HG03045 (cell line): ENCODE measurements around the gene IL18BP.

Experiments used
- ATAC-seq: cut with Tn5 transposase; IDR thresholded peaks from one replicate; pipeline ENCODE4 v1.9.1; 2021; ENCODE audit warnings: mild to moderate bottlenecking, moderate library complexity; ENCODE audit not compliant: unreplicated experiment

IL18BP gene

DNA sequence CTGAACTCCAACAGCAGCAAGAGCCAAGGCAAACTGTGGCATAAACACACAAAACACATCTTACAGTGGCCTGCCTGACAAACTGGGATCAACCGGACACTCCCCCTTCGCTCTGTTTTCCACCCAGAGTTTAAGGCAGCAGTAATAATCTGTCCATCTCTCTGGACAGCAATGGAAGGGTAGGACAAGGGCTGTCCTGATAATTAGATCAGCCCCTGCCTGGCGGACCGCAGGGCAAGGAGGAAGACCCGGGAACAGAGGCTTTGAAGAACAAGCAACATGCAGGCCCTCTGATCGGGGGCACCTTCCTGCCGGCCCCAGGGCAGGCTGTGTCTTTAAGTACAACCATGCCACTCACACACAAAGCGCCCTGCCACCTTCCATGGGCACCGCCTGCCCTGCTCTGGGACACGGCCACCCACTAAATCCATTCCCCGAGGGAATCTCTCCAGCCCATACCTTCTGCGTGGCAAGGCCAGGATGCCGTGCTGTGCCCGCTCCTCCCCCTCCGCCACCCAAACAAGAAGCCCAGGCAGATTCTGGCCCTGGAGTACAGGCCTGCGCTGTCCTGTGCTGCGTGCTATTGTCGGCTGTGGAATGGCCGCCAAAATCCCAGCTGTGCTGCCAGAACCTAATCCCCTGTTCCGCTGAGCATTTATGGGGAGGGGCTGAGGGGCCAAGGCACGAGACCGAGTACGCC, 42.8 kb downstream of the IL18BP start:
- peak; percentile 43 for ATAC-seq

- ATAC-seq = no peak
Observed at GRCh38 chr11:72042064-72042745, 43.5 kb downstream of the IL18BP start.

DNA sequence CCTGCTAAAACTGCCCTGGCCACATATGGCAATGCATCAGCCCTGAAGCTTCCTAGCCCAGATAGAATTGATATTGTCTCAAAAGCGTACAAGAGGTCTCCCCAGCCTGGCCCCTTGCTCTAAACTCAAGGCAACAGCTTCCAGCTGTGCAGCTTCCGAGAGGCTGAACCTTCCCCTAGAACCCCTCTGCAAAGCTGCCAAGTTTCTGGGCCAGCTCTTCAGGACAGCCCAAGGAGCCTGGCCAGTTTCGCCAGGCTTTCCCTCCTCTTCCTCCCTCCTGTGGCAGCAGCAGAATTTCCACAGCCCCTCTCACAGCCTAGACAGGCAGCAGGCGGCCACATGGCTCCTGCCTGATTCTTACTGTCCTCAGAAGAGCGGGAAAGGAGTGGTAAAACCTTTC, 47.1 kb downstream of the IL18BP start:
- ATAC-seq = no peak

- ATAC-seq = no peak
Observed at GRCh38 chr11:72048766-72049460, 50.2 kb downstream of the IL18BP start.
